Measurements from ENCODE around the gene SLC49A3. TPM values are rescaled to one million over a fixed set of nuclear protein-coding genes. Genes with fewer than 3 reads are reported as not detected.

Gene SLC49A3
- total and polyA plus RNA-seq, 2 of the 8 experiments (the other 6 are each of a cell fraction or from before 2014, with no cell fraction given): 5.0 to 8.8 TPM

DNA sequence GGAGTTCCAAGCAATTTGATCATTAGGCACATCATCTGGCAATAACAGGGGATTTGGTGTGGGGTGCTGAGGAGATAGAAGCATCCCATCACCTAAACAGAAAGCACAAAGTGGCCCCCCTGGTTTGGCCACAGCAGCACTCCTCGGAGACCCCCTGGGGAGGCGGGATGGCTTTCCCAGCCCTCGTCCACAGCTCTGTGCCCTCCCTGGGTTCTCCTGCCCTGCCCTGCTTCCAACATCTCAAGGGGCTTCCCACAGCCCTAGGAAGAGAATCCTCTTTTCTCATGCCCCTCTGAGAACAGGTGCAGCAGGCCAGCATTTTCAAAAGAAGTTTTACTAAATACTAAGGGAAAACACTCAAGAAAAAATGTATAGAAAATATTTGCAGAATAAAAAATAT, 27.7 kb downstream of the SLC49A3 start:
- H3K27me3 ChIP-seq (replicated peaks in 1 of 4; ENCODE audit: control insufficient read depth in 3 of 4, extremely low read depth in 1 of 4, insufficient read depth in 3 of 4, low read length in 3 of 4): no peaks in the 10 kb centered on the region
- H3K36me3 ChIP-seq (ENCODE audit: control insufficient read depth in 2 of 4, insufficient read depth in 4 of 4, low read length in 3 of 4): no peaks in the 10 kb centered on the region; a peak in 1 of 8 replicates
- WGBS, 2 experiments (ENCODE audit: extremely low coverage in 1 of 2, insufficient coverage in 1 of 2, insufficient read length in 1 of 2, insufficient replicate concordance in 2 of 2, low coverage in 1 of 2, low lambda C conversion rate in 2 of 2, missing lambda C conversion rate in 1 of 2): 86% methylated on average over 3 of the region's 3 CpGs; no CpG with 5 or more reads in 1 of the 2 experiments
- H3K9ac ChIP-seq (replicated peaks in 1 of 4; ENCODE audit: extremely low read depth in 1 of 4, low read depth in 3 of 4, low read length in 3 of 4): no peak overlapping the region
- H2BK20ac ChIP-seq (ENCODE audit: low read length): no peak overlapping the region
- FAIRE-seq: no peak
- no peak overlapping the region for H2BK120ac ChIP-seq (replicated peaks; ENCODE audit: low read depth, low read length)
- no peak overlapping the region for H2BK5ac ChIP-seq (ENCODE audit: low read depth, low read length)
- H3K4me3 ChIP-seq (ENCODE audit: extremely low read depth in 1 of 4, insufficient read depth in 2 of 4, low read depth in 3 of 4, low read length in 4 of 4): no peak overlapping the region
- H3K14ac ChIP-seq (ENCODE audit: insufficient read length): no peak overlapping the region
- no peaks in the 10 kb centered on the region; a peak in 1 of 7 replicates for H3K4me1 ChIP-seq (replicated peaks in 1 of 4; ENCODE audit: control insufficient read depth in 3 of 4, insufficient read depth in 4 of 4, low read length in 3 of 4)
- no peak overlapping the region for H2AFZ ChIP-seq (ENCODE audit: low read length)
- no peak overlapping the region for H4K8ac ChIP-seq (ENCODE audit: extremely low read depth, insufficient read depth, low read length)
- peaks cover 0 to 20% of the 10 kb centered on the region in 2 experiments for H4K20me1 ChIP-seq (replicated peaks in 1 of 2; ENCODE audit: control insufficient read depth in 1 of 2, insufficient read depth in 2 of 2, low read length in 2 of 2)
- no peak overlapping the region for H3K27ac ChIP-seq (ENCODE audit: low read depth, low read length)
- H3K79me1 ChIP-seq (ENCODE audit: low read depth, low read length): no peaks in the 10 kb centered on the region
- H3K56ac ChIP-seq (replicated peaks; ENCODE audit: insufficient read length, low read depth, low read length): no peak overlapping the region
- no peak overlapping the region for H4K91ac ChIP-seq (replicated peaks; ENCODE audit: insufficient read length, low read length)
- H3K23me2 ChIP-seq (ENCODE audit: low read depth, low read length): peaks cover 7% of the 10 kb centered on the region; the same call in 1 of the 2 replicates
- no peaks in the 10 kb centered on the region for H3K9me3 ChIP-seq (ENCODE audit: insufficient read depth in 2 of 2, low read depth in 1 of 2, low read length in 1 of 2)
- no peak overlapping the region for H4K5ac ChIP-seq (ENCODE audit: insufficient read length, low read depth, low read length)
- H2BK15ac ChIP-seq (ENCODE audit: low read length): no peak overlapping the region
- no peak overlapping the region for H3K4ac ChIP-seq (replicated peaks; ENCODE audit: insufficient read length, low read depth, low read length)
- H3K23ac ChIP-seq (ENCODE audit: insufficient read length): no peak overlapping the region
- POLR2A ChIA-PET (ENCODE audit: partially characterized antibody): no interaction called here
- H2AK5ac ChIP-seq (ENCODE audit: low read depth, low read length): no peak overlapping the region
- CTCF ChIA-PET (ENCODE audit: partially characterized antibody): no interaction called here
- no peak overlapping the region for H2BK12ac ChIP-seq (ENCODE audit: low read depth, low read length)
- no peak overlapping the region for H3K4me2 ChIP-seq (ENCODE audit: insufficient read depth in 1 of 2, low read depth in 2 of 2, low read length in 2 of 2)
- no peak for DNase-seq (ENCODE audit: low read depth in 1 of 2, low spot score in 2 of 2)
- no peak overlapping the region for H3K18ac ChIP-seq (ENCODE audit: extremely low read depth, low read length)
- H3K79me2 ChIP-seq (ENCODE audit: control insufficient read depth in 1 of 2, insufficient read depth in 2 of 2, low read length in 2 of 2): no peaks in the 10 kb centered on the region
- TF ChIP-seq TAF7 (optimal IDR thresholded peaks at IDR 0.05; ENCODE audit: borderline replicate concordance, low read depth, low read length) (no peak), CREB1 (IDR thresholded peaks at IDR 0.05) (no peak), NANOG (IDR thresholded peaks at IDR 0.05; ENCODE audit: insufficient read depth, low read depth, low read length, poor library complexity, severe bottlenecking) (no peak), JUN (IDR thresholded peaks at IDR 0.05; ENCODE audit: low read depth, low read length) (no peak), CHD2 (IDR thresholded peaks at IDR 0.05; ENCODE audit: low read length) (no peak), CEBPB (IDR thresholded peaks at IDR 0.05; ENCODE audit: low read depth, low read length) (no peak), BACH1 (IDR thresholded peaks at IDR 0.05; ENCODE audit: low read length) (no peak), POLR2A (IDR thresholded peaks at IDR 0.05; ENCODE audit: control extremely low read depth in 1 of 2, low read depth in 2 of 2, low read length in 2 of 2) (no peak), EGR1 (IDR thresholded peaks at IDR 0.05; ENCODE audit: borderline replicate concordance, low read depth, low read length) (no peak), PHF8 (conservative IDR thresholded peaks at IDR 0.05; ENCODE audit: low read depth, low read length) (no peak), SP4 (IDR thresholded peaks at IDR 0.05; ENCODE audit: low read length) (no peak), CTBP2 (IDR thresholded peaks at IDR 0.05; ENCODE audit: borderline replicate concordance, insufficient read depth, insufficient read length, low read length) (no peak), RFX5 (IDR thresholded peaks at IDR 0.05; ENCODE audit: borderline replicate concordance, low read depth, low read length) (no peak), TBP (IDR thresholded peaks at IDR 0.05; ENCODE audit: low read depth, low read length) (no peak)
- TF ChIP-seq, protein P1, sequence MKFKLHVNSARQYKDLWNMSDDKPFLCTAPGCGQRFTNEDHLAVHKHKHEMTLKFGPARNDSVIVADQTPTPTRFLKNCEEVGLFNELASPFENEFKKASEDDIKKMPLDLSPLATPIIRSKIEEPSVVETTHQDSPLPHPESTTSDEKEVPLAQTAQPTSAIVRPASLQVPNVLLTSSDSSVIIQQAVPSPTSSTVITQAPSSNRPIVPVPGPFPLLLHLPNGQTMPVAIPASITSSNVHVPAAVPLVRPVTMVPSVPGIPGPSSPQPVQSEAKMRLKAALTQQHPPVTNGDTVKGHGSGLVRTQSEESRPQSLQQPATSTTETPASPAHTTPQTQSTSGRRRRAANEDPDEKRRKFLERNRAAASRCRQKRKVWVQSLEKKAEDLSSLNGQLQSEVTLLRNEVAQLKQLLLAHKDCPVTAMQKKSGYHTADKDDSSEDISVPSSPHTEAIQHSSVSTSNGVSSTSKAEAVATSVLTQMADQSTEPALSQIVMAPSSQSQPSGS (IDR thresholded peaks at IDR 0.05; ENCODE audit: low read length): no peak

Measured in H1 (cell line).